SU-DHL-6 (cell line): Measurements from ENCODE around the gene ULBP2.

Source experiments
- H2AFZ ChIP-seq: fragments of 200-600 bp; sonication (generic); 2 replicates; pipeline ENCODE4 v1.6.1; 2014; ENCODE audit warnings: low read depth, mild to moderate bottlenecking, moderate library complexity, mixed read lengths, antibody characterized with exemption, low read length; ENCODE audit not compliant: severe bottlenecking
- H3F3A ChIP-seq: fragments of 200-600 bp; shearing (Covaris generic); 2 replicates; pipeline ENCODE4 v1.6.0; 2016; ENCODE audit warnings: antibody characterized with exemption, mild to moderate bottlenecking; ENCODE audit not compliant: insufficient read depth
- H3K27ac ChIP-seq: fragments of 200-600 bp; sonication (generic); 2 replicates; pipeline ENCODE4 v1.5.1; 2016; ENCODE audit warnings: low read depth, mild to moderate bottlenecking, low read length, moderate library complexity, mixed read lengths
- H3K27me3 ChIP-seq: fragments of 200-600 bp; sonication (generic), shearing (Covaris generic); 2 replicates; pipeline ENCODE4 v1.6.0; 2014; ENCODE audit warnings: mild to moderate bottlenecking, low read length
- H3K36me3 ChIP-seq: fragments of 200-600 bp; sonication (generic); 2 replicates; pipeline ENCODE4 v1.6.1; 2014; ENCODE audit warnings: mild to moderate bottlenecking, low read length, mixed read lengths
- H3K4me2 ChIP-seq: fragments of 300-600, 200-600 bp; shearing (Covaris generic), sonication (generic); 2 replicates; pipeline ENCODE4 v1.6.0; 2014; ENCODE audit warnings: low read length, low read depth, mild to moderate bottlenecking; ENCODE audit not compliant: poor library complexity, severe bottlenecking
- H3K4me3 ChIP-seq: fragments of 200-600 bp; sonication (generic); 2 replicates; pipeline ENCODE4 v1.5.1; 2014; ENCODE audit warnings: antibody characterized with exemption, low read length, mild to moderate bottlenecking, mixed read lengths; ENCODE audit not compliant: insufficient read depth, poor library complexity, severe bottlenecking
- H3K79me2 ChIP-seq: fragments of 200-600 bp; sonication (generic); 2 replicates; pipeline ENCODE4 v1.6.1; 2014; ENCODE audit warnings: mild to moderate bottlenecking, low read length, moderate library complexity; ENCODE audit not compliant: insufficient read depth
- H3K9ac ChIP-seq: fragments of 200-600 bp; sonication (generic); 2 replicates; pipeline ENCODE4 v1.7.0; 2014; ENCODE audit warnings: mild to moderate bottlenecking, low read length
- H3K9me2 ChIP-seq: fragments of 200-600 bp; sonication (generic); replicated peaks from 2 replicates; pipeline ENCODE4 v1.6.1; 2014; ENCODE audit warnings: low read length; ENCODE audit not compliant: insufficient read depth
- H3K9me3 ChIP-seq: fragments of 200-600 bp; sonication (generic); 2 replicates; pipeline ENCODE4 v1.6.1; 2014; ENCODE audit warnings: low read length, mixed read lengths; ENCODE audit not compliant: insufficient read depth
- H4K20me1 ChIP-seq: fragments of 200-600 bp; sonication (generic); 2 replicates; pipeline ENCODE4 v1.6.1; 2014; ENCODE audit warnings: low read depth, mild to moderate bottlenecking, antibody characterized with exemption, low read length, moderate library complexity, mixed read lengths
- CTCF ChIP-seq: fragments of 200-600 bp; sonication (generic); IDR thresholded peaks from one replicate; pipeline ENCODE4 v1.5.1; 2017; ENCODE audit warnings: antibody characterized with exemption, mild to moderate bottlenecking, low read length, moderate library complexity; ENCODE audit not compliant: insufficient read depth, poor library complexity, severe bottlenecking
- EZH2phosphoT487 ChIP-seq: fragments of 200-600 bp; sonication (generic), shearing (Covaris generic); conservative IDR thresholded peaks from 2 replicates; pipeline ENCODE4 v1.6.1; 2018; ENCODE audit warnings: mild to moderate bottlenecking, antibody characterized with exemption, low read length, moderate library complexity, mixed read lengths

ULBP2 gene

GRCh38 chr6:149931501-149931900 lies 10.3 kb upstream of the ULBP2 start:
- Histone ChIP-seq H3K27me3 (no peaks in the 10 kb centered on the region), H3K27ac (no peak overlapping the region), H3K9me2 (no peaks in the 10 kb centered on the region), H3K4me3 (no peak overlapping the region), H3F3A (no peaks in the 10 kb centered on the region), H4K20me1 (no peaks in the 10 kb centered on the region), H3K4me2 (no peak overlapping the region), H3K9me3 (no peaks in the 10 kb centered on the region), H2AFZ (no peak overlapping the region), H3K36me3 (no peaks in the 10 kb centered on the region), H3K79me2 (no peaks in the 10 kb centered on the region), H3K9ac (no peak overlapping the region)
- no peak for TF ChIP-seq EZH2phosphoT487
- TF ChIP-seq CTCF = no peak

- Histone ChIP-seq H4K20me1 (no peaks in the 10 kb centered on the region), H2AFZ (no peak overlapping the region), H3K36me3 (no peaks in the 10 kb centered on the region), H3K4me3 (no peak overlapping the region), H3K9me2 (no peaks in the 10 kb centered on the region), H3K27ac (no peak overlapping the region), H3K9me3 (no peaks in the 10 kb centered on the region), H3K79me2 (no peaks in the 10 kb centered on the region), H3F3A (no peaks in the 10 kb centered on the region), H3K4me2 (no peak overlapping the region), H3K27me3 (no peaks in the 10 kb centered on the region), H3K9ac (no peak overlapping the region)
- TF ChIP-seq CTCF = no peak
- TF ChIP-seq EZH2phosphoT487 = no peak
These were observed 8.8 kb upstream of the ULBP2 start for GRCh38 chr6:149933036-149933435.

GRCh38 chr6:149933461-149933860 lies 8.4 kb upstream of the ULBP2 start:
- TF ChIP-seq EZH2phosphoT487 = no peak
- no peak for TF ChIP-seq CTCF
- Histone ChIP-seq H4K20me1 (no peaks in the 10 kb centered on the region), H3K9me3 (no peaks in the 10 kb centered on the region), H3K79me2 (no peaks in the 10 kb centered on the region), H3K9me2 (no peaks in the 10 kb centered on the region), H3K36me3 (no peaks in the 10 kb centered on the region), H3K27me3 (no peaks in the 10 kb centered on the region), H3F3A (no peaks in the 10 kb centered on the region), H3K4me3 (no peak overlapping the region), H3K27ac (no peak overlapping the region), H3K9ac (no peak overlapping the region), H3K4me2 (no peak overlapping the region), H2AFZ (no peak overlapping the region)
